CD4-positive, alpha-beta T cell (primary cell): Measurements from ENCODE around the gene SNORC. TPM values are rescaled to one million over a fixed set of nuclear protein-coding genes. Genes with fewer than 3 reads are reported as not detected.

Experiments
- ATAC-seq: fragments of 200-7000 bp; cut with Tn5 transposase; one replicate; pipeline ENCODE4 v1.10.0; 2022; ENCODE audit warnings: mild to moderate bottlenecking; ENCODE audit not compliant: poor library complexity
- CTCF ChIA-PET: fragments of 350-600 bp; sonication (Branson Sonifier 250); formaldehyde crosslinking; loops from one replicate; lab custom pipeline; 2021; ENCODE audit warnings: antibody characterized with exemption, inconsistent platforms; lab: Charles Lee
- POLR2A ChIA-PET: fragments of 350-600 bp; sonication (Branson Sonifier 250); formaldehyde crosslinking; loops from one replicate; lab custom pipeline; 2021; ENCODE audit warnings: antibody characterized with exemption, inconsistent platforms; lab: Charles Lee
- DNase-seq, 14 experiments: peaks; one replicate each; pipeline ENCODE4 v3.0.0-alpha.2; 2013 to 2020; ENCODE audit warnings: mixed read lengths in 2 of 14
- H3K27ac ChIP-seq, 2 donors: one replicate each; pipeline versions ENCODE4 v1.5.1 to v1.7.0; 2013; ENCODE audit warnings: low read length in 2 of 2, low read depth in 1 of 2, mild to moderate bottlenecking in 1 of 2
- H3K27me3 ChIP-seq, 2 experiments: 1 replicate in 1 of 2; 2 replicates in 1 of 2; pipeline versions ENCODE4 v1.6.1 to v1.7.0; 2013; ENCODE audit warnings: low read length in 2 of 2, control low read depth in 1 of 2, mild to moderate bottlenecking in 1 of 2, moderate library complexity in 1 of 2; ENCODE audit not compliant: insufficient read depth in 2 of 2, control insufficient read depth in 1 of 2
- H3K36me3 ChIP-seq: one replicate; pipeline ENCODE4 v1.6.1; 2013; ENCODE audit warnings: low read length, control low read depth; ENCODE audit not compliant: insufficient read depth
- H3K4me1 ChIP-seq: one replicate; pipeline ENCODE4 v1.6.1; 2013; ENCODE audit warnings: low read length, control low read depth; ENCODE audit not compliant: insufficient read depth
- H3K4me3 ChIP-seq: one replicate; pipeline ENCODE4 v1.5.1; 2013; ENCODE audit warnings: mild to moderate bottlenecking, low read length, moderate library complexity
- H3K9me3 ChIP-seq, 2 experiments: 1 replicate in 1 of 2; 2 replicates in 1 of 2; pipeline versions ENCODE4 v1.6.1 to v1.7.0; 2013; ENCODE audit warnings: low read length in 2 of 2, mild to moderate bottlenecking in 2 of 2, control low read depth in 1 of 2, moderate library complexity in 1 of 2; ENCODE audit not compliant: control insufficient read depth in 1 of 2, insufficient read depth in 1 of 2
- H3K27ac Mint-ChIP-seq: one replicate; pipeline ENCODE4 v1.8.0; 2020; ENCODE audit warnings: mixed read lengths
- H3K27me3 Mint-ChIP-seq: one replicate; pipeline ENCODE4 v1.8.0; 2021; ENCODE audit warnings: mixed read lengths
- H3K36me3 Mint-ChIP-seq: one replicate; pipeline ENCODE4 v1.8.0; 2021; ENCODE audit warnings: low read depth, mixed read lengths
- H3K4me1 Mint-ChIP-seq: one replicate; pipeline ENCODE4 v1.8.0; 2021; ENCODE audit warnings: low read depth, mixed read lengths
- H3K4me3 Mint-ChIP-seq: one replicate; pipeline ENCODE4 v1.8.0; 2020; ENCODE audit warnings: mild to moderate bottlenecking, mixed read lengths
- H3K9me3 Mint-ChIP-seq: one replicate; pipeline ENCODE4 v1.8.0; 2020; ENCODE audit warnings: mixed read lengths
- intact Hi-C, 2 experiments: fragments of 100-400 bp; cut with DNase I in 1 of 2; cut with micrococcal nuclease in 1 of 2; formaldehyde crosslinking; loops; one replicate each; pipeline versions ENCODE4 v1.15.1 to v1.9.0; 2023 to 2025; cut with DNase I, micrococcal nuclease
- total RNA-seq, 174 experiments: library from RNA in 2 of 174; stranded (reverse) in 2 of 174; gene quantifications; one replicate each; pipeline ENCODE4 v1.2.3 and lab custom pipeline; 2021 to 2026
- TF ChIP-seq, protein P1 (sequence below): fragments of 200-600 bp; IDR thresholded peaks from one replicate; pipeline ENCODE4 v1.8.0; 2022; ENCODE audit warnings: antibody characterized with exemption, mild to moderate bottlenecking

The SNORC gene
- total RNA-seq, 2 experiments from 2014 or later: 1.2 TPM

DNA sequence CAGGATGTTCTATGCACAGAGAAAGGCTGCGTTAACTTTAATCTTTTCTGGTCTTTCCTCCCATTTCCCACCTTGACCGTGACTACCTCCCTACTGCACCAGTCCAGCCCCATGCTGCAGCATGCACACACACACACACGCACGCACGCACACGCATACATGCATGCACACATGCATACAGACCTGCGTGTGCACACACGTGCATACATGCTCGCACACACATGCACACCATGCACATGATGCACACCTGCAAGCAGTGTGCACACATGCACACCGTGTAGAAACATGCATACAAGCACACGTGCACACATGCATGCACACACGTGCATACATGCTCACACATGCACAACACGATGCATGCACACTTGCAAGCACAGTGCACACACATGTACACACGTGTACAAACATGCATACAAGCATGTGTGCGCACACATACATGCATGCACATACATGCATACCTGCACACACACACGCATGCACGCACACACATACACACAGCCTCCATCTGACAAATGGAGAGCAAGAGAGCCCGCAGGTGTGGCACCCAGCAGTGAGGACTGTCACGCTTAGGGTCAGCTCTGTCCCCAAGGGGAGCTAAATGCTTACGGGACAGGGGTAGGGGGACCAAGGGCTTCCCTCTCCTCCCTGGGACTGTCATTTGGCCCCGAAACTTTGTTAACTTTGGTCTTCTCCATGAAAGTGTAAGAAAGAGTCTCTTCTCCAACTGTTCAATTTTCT is 18.2 kb downstream of the SNORC start:
- POLR2A ChIA-PET: no interaction called here
- no peak overlapping the region for H3K27ac Mint-ChIP-seq
- DNase-seq (no peak), ATAC-seq (no peak)
- H3K9me3 Mint-ChIP-seq: no peaks in the 10 kb centered on the region
- Histone ChIP-seq H3K9me3 (no peaks in the 10 kb centered on the region), H3K36me3 (no peaks in the 10 kb centered on the region), H3K27ac (no peak overlapping the region), H3K4me3 (no peak overlapping the region), H3K27me3 (peaks cover 3 to 13% of the 10 kb centered on the region in 2 experiments), H3K4me1 (no peaks in the 10 kb centered on the region)
- intact Hi-C loops: no loop called here
- CTCF ChIA-PET: no interaction called here
- H3K4me3 Mint-ChIP-seq: no peak overlapping the region
- H3K4me1 Mint-ChIP-seq: no peaks in the 10 kb centered on the region
- TF ChIP-seq, protein P1, sequence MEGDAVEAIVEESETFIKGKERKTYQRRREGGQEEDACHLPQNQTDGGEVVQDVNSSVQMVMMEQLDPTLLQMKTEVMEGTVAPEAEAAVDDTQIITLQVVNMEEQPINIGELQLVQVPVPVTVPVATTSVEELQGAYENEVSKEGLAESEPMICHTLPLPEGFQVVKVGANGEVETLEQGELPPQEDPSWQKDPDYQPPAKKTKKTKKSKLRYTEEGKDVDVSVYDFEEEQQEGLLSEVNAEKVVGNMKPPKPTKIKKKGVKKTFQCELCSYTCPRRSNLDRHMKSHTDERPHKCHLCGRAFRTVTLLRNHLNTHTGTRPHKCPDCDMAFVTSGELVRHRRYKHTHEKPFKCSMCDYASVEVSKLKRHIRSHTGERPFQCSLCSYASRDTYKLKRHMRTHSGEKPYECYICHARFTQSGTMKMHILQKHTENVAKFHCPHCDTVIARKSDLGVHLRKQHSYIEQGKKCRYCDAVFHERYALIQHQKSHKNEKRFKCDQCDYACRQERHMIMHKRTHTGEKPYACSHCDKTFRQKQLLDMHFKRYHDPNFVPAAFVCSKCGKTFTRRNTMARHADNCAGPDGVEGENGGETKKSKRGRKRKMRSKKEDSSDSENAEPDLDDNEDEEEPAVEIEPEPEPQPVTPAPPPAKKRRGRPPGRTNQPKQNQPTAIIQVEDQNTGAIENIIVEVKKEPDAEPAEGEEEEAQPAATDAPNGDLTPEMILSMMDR: no peak
- H3K36me3 Mint-ChIP-seq: no peaks in the 10 kb centered on the region
- H3K27me3 Mint-ChIP-seq: peaks cover 21% of the 10 kb centered on the region

DNA sequence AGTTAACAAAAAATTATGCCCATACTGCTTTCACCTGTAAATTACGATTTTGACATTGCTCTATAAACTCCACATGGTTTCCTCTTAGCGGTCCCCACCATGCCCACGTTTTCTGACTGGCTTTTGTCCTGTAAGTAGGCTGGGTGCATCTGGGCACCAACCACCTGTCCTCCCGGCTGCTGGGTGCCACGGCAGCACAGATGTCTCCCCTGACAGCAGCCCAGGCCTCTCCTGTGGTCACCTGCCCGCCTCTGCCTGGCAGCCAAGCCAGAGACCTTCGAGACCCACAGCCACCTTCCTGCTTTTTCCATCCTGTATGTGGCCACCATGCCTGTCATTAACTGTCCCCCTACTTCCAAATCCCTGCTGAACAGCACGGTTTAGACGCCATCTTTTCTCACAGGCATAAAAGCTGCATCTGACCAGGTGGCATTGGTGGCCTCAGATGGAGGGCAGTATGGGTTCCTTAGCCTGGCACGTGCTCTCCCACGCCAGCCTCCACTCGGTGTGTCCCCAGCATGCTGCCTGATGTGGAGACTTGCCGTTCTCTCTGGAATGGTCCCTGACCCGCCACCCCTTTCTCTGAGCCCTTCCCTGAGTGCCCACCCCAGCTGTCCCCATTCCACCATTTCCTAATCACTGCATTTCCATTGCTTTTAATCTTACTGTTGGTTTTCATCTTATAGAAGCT is 18.9 kb downstream of the SNORC start:
- Histone ChIP-seq H3K36me3 (no peaks in the 10 kb centered on the region), H3K4me1 (no peaks in the 10 kb centered on the region), H3K4me3 (no peak overlapping the region), H3K27ac (no peak overlapping the region), H3K9me3 (no peaks in the 10 kb centered on the region), H3K27me3 (peaks cover 3 to 13% of the 10 kb centered on the region in 2 experiments)
- TF ChIP-seq, protein P1: no peak
- ChIA-PET CTCF (no interaction called here), POLR2A (no interaction called here)
- Mint-ChIP-seq H3K9me3 (no peaks in the 10 kb centered on the region), H3K4me1 (no peaks in the 10 kb centered on the region), H3K4me3 (no peak overlapping the region), H3K27me3 (peaks cover 21% of the 10 kb centered on the region), H3K27ac (no peak overlapping the region), H3K36me3 (no peaks in the 10 kb centered on the region)
- intact Hi-C loops: no loop called here
- ATAC-seq (no peak), DNase-seq (no peak)

DNA sequence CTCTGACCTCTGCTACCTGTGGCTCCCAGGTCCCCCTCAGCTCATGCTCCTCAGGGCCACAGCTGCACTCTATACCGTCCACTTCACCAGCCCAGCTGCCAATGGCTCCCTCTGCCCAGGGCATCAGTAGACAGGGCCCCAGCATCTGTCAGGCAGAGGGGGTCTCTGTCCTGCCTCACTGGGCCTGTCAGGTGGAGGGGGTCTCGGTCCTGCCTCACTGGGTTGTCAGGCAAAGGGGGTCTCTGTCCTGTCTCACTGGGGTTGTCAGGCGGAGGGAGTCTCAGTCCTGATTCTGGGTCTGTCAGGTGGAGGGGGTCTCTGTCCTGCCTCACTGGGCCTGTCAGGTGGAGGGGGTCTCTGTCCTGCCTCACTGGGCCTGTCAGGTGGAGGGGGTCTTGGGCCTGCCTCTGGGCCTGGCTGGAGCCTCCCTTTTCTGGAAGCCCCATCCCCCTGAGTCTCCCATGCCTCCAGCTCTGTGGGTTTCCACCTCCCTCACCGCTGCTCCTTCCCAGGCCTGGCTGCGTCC is 19.9 kb downstream of the SNORC start:
- TF ChIP-seq, protein P1: no peak
- Mint-ChIP-seq H3K9me3 (no peaks in the 10 kb centered on the region), H3K4me3 (no peak overlapping the region), H3K27ac (no peak overlapping the region), H3K4me1 (no peaks in the 10 kb centered on the region), H3K36me3 (no peaks in the 10 kb centered on the region), H3K27me3 (peaks cover 24% of the 10 kb centered on the region)
- H3K4me3 ChIP-seq: no peak overlapping the region
- ChIA-PET POLR2A (no interaction called here), CTCF (no interaction called here)
- no peaks in the 10 kb centered on the region for H3K36me3 ChIP-seq
- H3K27ac ChIP-seq: no peak overlapping the region
- no peak for ATAC-seq
- H3K9me3 ChIP-seq: no peaks in the 10 kb centered on the region
- no peaks in the 10 kb centered on the region for H3K4me1 ChIP-seq
- intact Hi-C loops: no loop called here
- H3K27me3 ChIP-seq: peaks cover 3 to 13% of the 10 kb centered on the region in 2 experiments
- DNase-seq: peak in 1 of 14 experiments; percentile 6
